GM19351 (cell line): ENCODE results near the gene DOK5.

Experiments
- ATAC-seq: cut with Tn5 transposase; IDR thresholded peaks from one replicate; pipeline ENCODE4 v1.9.1; 2021; ENCODE audit warnings: mild to moderate bottlenecking, moderate library complexity; ENCODE audit not compliant: unreplicated experiment

Gene DOK5

GRCh38 chr20:54640800-54641199 is 165.4 kb downstream of the DOK5 start:
- no peak for ATAC-seq

- no peak for ATAC-seq
Measured at GRCh38 chr20:54642864-54643667, 167.7 kb downstream of the DOK5 start.

- ATAC-seq, result no peak
Measured at GRCh38 chr20:54643761-54644160, 168.4 kb downstream of the DOK5 start.

GRCh38 chr20:54645445-54646155 is 170.2 kb downstream of the DOK5 start:
- no peak for ATAC-seq

- ATAC-seq, result no peak
Measured at GRCh38 chr20:54646156-54646517, 170.7 kb downstream of the DOK5 start.

- no peak for ATAC-seq
Measured at GRCh38 chr20:54648421-54649142, 173.2 kb downstream of the DOK5 start.

- peak; percentile 86 for ATAC-seq
Measured at GRCh38 chr20:54649511-54649962, 174.1 kb downstream of the DOK5 start.

GRCh38 chr20:54650052-54650719 is 174.8 kb downstream of the DOK5 start:
- no peak for ATAC-seq

GRCh38 chr20:54651252-54651651 is 175.9 kb downstream of the DOK5 start:
- ATAC-seq, result no peak

- no peak for ATAC-seq
Measured at GRCh38 chr20:54654450-54654849, 179.1 kb downstream of the DOK5 start.

GRCh38 chr20:54657268-54657826 is 182.0 kb downstream of the DOK5 start:
- ATAC-seq, result no peak

GRCh38 chr20:54658525-54658924 is 183.1 kb downstream of the DOK5 start:
- ATAC-seq, result no peak

- no peak for ATAC-seq
Measured at GRCh38 chr20:54661265-54661664, 185.9 kb downstream of the DOK5 start.

- ATAC-seq, result no peak
Measured at GRCh38 chr20:54661880-54662465, 186.6 kb downstream of the DOK5 start.

- ATAC-seq, result peak; percentile 63
Measured at GRCh38 chr20:54665812-54666211, 190.4 kb downstream of the DOK5 start.

GRCh38 chr20:54668271-54669039 is 193.1 kb downstream of the DOK5 start:
- ATAC-seq, result peak; percentile 72

- no peak for ATAC-seq
Measured at GRCh38 chr20:54669040-54669363, 193.6 kb downstream of the DOK5 start.

GRCh38 chr20:54678253-54678652 is 202.9 kb downstream of the DOK5 start:
- no peak for ATAC-seq

- ATAC-seq, result no peak
Measured at GRCh38 chr20:54680439-54680838, 205.0 kb downstream of the DOK5 start.
